CD4-positive, alpha-beta T cell treated with Interferon alpha-2 for 1 hour (primary cell): ENCODE data around the gene FRMD4A.
"Not testable (repeated sequence)": the region's sequence is repeated elsewhere in the genome, so short reads cannot be mapped to it uniquely, and the experiment has no call there.

Experiments used
- DNase-seq, 2 donors: peaks; one replicate each; pipeline ENCODE4 v3.0.0-alpha.2; 2020 to 2022

FRMD4A gene

GRCh38 chr10:13729586-13730305 is 601.0 kb downstream of the FRMD4A start:
- no peak for DNase-seq

GRCh38 chr10:13728898-13729535 is 601.7 kb downstream of the FRMD4A start:
- DNase-seq, result no peak

- DNase-seq, result no peak
Measured at GRCh38 chr10:13725594-13725993, 605.1 kb downstream of the FRMD4A start.

- DNase-seq, result no peak
Measured at GRCh38 chr10:13724484-13724883, 606.2 kb downstream of the FRMD4A start.

GRCh38 chr10:13722747-13723653 is 607.7 kb downstream of the FRMD4A start:
- no peak for DNase-seq

- no peak for DNase-seq
Measured at GRCh38 chr10:13721486-13721885, 609.2 kb downstream of the FRMD4A start.

GRCh38 chr10:13720699-13721098 is 610.0 kb downstream of the FRMD4A start:
- no peak for DNase-seq

- no peak for DNase-seq
Measured at GRCh38 chr10:13719425-13719824, 611.3 kb downstream of the FRMD4A start.

GRCh38 chr10:13718820-13719219 is 611.9 kb downstream of the FRMD4A start:
- DNase-seq, result no peak

GRCh38 chr10:13717936-13718772 is 612.6 kb downstream of the FRMD4A start:
- peak; percentile 4 to 29 for DNase-seq

- DNase-seq, result no peak
Measured at GRCh38 chr10:13717571-13717935, 613.2 kb downstream of the FRMD4A start.

- DNase-seq, result no peak
Measured at GRCh38 chr10:13716081-13717071, 614.3 kb downstream of the FRMD4A start.

GRCh38 chr10:13715596-13715995 is 615.1 kb downstream of the FRMD4A start:
- not testable (repeated sequence) for DNase-seq

- DNase-seq, result no peak
Measured at GRCh38 chr10:13715100-13715499, 615.6 kb downstream of the FRMD4A start.

GRCh38 chr10:13712837-13713581 is 617.7 kb downstream of the FRMD4A start:
- peak in 1 of 2 donors; percentile 45 for DNase-seq

- DNase-seq, result no peak
Measured at GRCh38 chr10:13712476-13712836, 618.3 kb downstream of the FRMD4A start.

GRCh38 chr10:13711291-13711690 is 619.4 kb downstream of the FRMD4A start:
- DNase-seq, result no peak

- DNase-seq, result no peak
Measured at GRCh38 chr10:13709931-13710650, 620.6 kb downstream of the FRMD4A start.

GRCh38 chr10:13708256-13708990 is 622.3 kb downstream of the FRMD4A start:
- DNase-seq, result no peak
